Activated CD8-positive, alpha-beta memory T cell treated with anti-CD3 and anti-CD28 coated beads, Interleukin-2, amount 50 U/mL, for 24 hours (primary cell): Measurements from ENCODE around the gene TPRA1.

Experiments
- DNase-seq: peaks from one replicate; pipeline ENCODE4 v3.0.0-alpha.2; 2020; ENCODE audit errors: extremely low read depth

Gene TPRA1

GRCh38 chr3:127590282-127590592, 296 bp downstream of the TPRA1 start:
- DNase-seq: no peak

GRCh38 chr3:127589600-127590281, 792 bp downstream of the TPRA1 start:
- DNase-seq: no peak

DNA sequence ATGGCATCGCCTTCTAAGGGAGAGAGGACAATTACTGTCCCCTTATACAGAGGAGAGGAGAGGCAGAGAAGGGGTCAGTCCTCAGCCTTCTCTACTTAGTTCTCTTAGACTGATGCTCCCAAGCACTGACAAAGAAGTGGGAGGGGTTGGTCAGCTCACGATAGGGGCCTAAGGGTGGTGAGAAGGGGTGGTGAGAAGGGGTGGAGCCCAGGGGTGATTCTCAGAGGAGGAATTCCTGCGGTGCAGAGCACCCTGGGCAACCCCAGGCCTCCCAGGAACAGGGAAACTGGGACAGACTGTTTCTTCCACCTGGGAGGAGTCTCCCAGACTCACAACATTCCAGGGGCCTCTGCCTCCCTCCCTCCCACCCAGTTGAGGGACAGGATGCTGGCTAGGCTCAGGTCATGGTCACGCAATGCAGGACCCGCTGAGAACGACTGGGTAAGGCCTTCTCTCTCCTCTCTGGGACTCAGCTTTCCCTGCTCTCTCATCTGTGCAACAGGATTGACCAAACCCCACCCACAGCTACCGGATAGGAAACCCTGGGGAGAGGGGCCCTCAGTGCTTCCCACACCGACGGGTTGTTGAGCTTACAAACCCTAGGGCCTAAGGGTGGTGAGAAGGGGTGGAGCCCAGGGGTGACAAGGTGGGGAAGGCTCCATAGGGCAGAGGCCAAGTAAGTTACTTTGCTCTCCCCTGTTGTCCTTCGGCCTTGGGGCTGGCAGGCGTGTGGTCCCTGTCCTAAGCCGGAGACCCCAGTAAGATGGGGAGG, 1.5 kb downstream of the TPRA1 start:
- DNase-seq: no peak

DNA sequence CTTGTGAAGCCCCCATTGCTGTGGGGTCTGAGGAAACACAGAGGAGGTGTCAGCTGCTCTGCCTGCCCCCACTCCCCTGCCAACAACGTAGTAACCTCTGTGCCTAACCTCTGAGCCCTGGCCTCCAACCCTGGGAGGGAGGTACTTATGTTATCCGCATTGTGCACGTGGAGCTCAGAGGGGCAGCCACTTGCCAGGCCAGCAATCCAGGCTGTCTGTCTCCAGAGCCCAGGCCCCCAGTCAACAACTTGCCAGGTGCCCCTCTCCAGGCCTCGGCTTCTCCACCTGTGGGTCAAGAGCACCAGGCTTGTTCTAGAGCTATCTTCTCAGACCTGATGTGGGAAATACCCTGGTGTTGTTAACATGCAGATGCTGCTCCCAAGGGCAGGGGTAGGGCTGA, 2.7 kb downstream of the TPRA1 start:
- DNase-seq: no peak

DNA sequence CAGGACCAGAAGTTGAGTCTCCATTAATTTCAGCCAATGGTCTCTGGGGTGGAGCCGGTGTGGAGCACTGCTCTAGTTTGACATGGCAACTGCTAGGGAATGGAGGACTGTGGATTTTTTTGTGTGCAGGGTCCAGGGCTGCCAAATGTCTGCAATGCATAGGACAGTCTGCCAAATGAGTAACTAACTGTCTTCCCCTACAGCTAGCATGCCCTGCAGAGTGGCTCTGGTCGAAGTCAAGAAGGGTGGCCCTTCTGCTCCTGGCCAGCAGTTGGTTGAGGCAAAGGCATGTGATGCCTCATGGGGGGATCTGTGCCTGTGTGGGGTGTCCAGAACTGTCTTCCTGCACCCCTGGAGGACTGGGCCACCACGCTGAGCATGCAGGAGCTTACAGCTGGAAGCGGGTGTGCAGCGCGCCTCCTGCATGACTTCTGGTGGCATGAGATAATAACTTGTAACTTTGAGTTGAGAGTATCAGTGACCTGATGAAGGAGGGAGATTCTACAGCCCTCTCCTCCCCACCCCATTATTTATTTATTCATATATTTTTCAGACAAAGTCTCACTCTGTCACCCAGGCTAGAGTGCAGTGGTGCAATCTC, 4.6 kb downstream of the TPRA1 start:
- no peak for DNase-seq

DNA sequence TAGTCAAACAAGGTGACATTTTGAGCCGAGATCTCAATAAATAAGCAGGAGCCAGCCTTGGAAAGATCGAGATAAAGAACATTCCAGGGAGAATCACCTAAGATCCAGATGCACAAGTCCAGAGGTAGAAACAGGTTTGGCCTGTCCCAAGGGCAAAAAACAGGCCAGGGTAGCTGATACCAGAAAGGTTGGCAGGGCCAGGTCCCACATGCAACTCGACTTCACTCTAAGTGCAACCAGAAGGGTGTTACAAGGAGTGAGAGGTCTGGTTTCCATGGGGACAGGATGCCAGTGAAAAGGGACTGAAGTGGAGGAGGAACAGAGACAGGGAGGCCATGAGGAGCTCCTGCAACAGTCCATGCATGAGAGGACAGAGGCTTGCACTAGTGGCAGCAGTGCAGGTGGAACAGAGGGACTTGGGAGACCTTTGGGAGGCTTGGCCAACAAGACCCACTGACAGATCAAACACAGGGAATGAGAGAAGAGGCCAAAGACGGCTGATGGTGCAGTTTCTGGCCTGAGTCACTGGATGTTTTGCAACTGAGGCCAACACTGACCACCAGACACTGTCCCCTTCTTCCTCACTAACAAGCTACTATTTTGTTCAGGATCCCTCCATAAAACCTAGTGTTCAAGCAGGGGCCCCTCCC, 5.2 kb downstream of the TPRA1 start:
- DNase-seq: no peak

DNA sequence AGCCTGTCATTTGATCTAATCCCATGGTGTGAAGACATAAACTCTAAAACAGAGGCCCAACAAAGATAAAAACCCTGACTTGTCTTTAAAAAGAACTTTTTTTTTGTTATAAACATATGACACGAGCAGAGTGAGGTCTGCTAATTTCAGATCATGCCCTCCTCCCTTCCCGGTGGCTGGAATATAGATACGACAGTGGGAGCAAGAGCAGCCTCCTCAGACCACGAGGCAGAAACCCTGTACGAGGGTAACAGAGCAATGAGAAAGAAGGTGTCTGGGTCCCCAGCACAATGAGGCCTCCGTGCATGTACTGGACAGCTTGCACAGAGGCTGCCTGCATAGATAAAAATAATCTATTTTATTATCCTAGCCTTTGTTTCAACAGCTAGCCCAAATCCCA, 5.8 kb downstream of the TPRA1 start:
- no peak for DNase-seq

- no peak for DNase-seq
Observed at GRCh38 chr3:127580327-127581060, 10.0 kb downstream of the TPRA1 start.

GRCh38 chr3:127578802-127579201, 11.7 kb downstream of the TPRA1 start:
- no peak for DNase-seq

- no peak for DNase-seq
Observed at GRCh38 chr3:127578168-127578567, 12.4 kb downstream of the TPRA1 start.

DNA sequence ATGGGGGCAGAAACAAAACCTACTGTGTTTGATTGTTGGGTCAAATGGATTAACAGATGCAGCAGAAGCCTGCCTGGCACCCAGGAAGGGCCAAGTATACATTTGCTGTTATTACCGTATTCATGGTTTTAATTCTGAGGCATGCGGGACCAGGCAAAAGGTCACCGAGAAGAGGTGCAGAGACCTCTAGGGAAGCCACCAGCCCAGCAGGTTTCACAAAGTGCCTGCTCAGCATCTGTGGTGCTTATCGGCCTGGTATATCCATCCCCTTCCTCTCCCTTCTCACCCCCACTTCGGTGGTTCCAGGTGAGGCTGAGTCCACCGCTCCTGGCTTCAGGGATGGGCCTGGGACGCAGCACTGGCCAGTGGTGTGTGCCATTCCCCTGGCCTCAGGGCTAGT, 13.1 kb downstream of the TPRA1 start:
- no peak for DNase-seq

DNA sequence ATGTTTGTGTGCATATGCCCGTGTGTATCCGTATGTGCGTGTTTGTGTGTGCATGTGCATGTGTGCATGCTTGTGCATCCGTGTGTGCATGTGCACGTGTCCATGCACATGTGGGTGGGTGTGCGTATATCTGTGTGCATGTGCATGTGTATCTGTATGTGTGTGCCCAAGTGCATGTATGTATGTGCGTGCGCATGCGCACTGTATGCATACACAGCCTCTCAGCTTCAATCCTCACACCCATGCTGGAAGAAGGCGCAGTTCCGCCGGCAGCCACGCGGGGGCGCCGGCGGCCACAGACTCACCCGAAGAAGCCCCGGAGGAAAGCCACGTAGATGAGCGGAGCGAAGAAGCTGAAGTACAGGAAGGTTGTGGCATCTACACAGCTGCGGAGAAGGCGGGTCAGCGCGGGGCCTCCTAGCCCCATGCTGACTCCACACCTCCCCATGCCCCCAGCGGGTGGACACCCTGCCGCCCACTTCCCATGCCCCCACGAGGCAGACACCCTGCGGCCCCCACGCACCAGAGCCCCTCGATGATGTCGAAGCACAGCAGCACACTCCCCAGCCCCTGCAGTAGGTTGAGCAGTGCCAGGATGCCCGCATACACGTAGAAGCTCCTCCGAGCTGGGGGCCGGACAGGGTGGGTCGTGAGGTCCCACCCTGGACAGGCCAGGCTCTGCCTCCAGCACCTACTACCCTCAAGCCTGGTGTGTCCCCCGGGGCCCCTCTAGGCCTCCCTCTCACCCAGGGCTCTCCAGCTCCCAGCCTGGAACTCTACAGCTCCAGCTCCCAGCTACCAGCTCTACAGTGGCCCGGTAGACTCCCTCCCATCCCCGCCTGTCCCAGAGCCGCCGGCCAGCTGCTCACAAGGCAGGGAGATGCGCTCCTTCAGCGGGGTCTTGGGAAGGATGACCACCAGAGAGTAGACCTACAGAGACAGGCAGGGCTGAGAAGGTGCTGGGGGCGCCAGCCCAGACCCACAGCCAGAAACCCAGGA, 15.4 kb downstream of the TPRA1 start:
- DNase-seq: peak; percentile 58

- DNase-seq: no peak
Observed at GRCh38 chr3:127573912-127574311, 16.6 kb downstream of the TPRA1 start.

DNA sequence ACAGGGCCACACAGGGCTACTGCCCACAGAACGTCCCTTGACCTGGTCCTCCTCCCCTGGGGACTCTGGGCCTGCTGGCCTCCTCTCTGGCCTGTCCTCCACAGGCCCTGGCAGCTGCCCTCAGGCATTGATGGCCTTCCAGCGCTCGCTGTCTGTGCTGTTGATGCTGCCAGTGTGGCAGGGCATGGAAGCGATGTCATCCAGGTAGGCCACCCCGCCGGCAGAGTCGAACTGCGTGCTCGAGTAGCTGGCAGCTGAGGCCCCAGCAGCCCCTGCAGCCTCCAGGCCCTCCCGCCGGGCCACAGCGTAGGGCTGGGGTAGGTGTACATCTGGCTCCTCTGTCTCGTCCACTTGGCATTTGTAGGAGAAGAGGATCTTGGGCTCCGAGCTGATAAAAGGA, 17.1 kb downstream of the TPRA1 start:
- no peak for DNase-seq

DNA sequence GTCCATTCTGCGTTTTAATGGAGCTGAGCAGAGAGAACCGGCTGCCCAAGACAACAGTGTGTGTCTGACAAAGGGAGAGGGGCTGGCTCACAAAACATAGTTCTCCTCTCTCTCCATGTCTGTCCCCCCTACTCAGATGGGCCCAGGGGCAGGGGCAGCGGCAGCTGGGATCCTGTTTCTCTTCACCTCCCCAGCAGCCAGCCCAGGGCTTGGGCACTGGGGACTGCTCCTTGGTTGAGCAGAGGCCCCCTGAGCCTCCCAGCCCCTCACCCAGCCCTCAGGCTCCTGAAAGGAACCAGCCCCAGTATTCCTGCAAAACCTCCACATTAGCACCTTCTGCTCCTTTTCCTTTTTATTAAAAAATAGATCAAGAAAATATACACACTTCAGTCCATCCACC, 17.8 kb downstream of the TPRA1 start:
- DNase-seq: no peak

- DNase-seq: no peak
Observed at GRCh38 chr3:127572186-127572585, 18.3 kb downstream of the TPRA1 start.

DNA sequence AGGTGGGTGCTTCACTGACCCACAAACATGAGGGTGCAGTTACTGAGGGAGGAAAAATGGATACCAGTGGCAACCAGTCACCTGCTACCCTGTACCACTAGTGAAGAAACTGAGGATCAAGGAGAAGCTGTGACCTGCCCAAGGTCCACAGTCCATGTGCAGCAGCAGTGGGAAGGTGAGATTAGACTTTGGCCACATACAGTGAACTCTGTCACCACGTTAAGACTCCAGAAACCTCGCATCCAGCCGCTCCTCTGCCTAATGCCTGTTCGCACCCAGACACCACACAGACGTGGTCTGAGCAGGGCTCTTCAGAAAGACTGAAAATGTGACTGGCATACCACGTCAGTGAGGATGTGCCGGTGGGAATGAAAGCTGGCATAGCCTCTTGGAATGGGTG, 20.0 kb downstream of the TPRA1 start:
- DNase-seq: no peak

- no peak for DNase-seq
Observed at GRCh38 chr3:127569160-127569559, 21.4 kb downstream of the TPRA1 start.

GRCh38 chr3:127568586-127568985, 21.9 kb downstream of the TPRA1 start:
- DNase-seq: no peak

- DNase-seq: no peak
Observed at GRCh38 chr3:127566833-127567232, 23.7 kb downstream of the TPRA1 start.

DNA sequence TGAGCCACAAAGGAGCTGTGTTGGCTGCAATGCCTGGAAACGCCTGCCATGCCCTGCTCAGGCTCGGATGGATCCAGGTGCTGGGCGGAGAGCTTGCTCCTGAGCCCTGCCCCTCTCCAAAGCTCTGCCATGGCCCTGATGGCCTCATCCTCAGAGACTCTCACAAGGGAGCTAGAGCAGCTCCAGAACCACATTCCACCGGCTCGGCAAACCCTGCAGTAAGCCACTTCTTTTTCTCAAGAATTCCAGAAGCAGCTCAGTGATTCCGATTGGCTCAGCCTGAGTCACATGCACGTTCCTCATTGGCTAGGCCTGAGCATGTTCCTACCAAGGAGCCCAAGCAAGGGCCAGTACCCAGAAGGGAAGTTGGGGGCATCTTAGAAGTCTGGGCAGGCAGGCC, 24.8 kb downstream of the TPRA1 start:
- DNase-seq: no peak
